ENCODE data around the gene TAF1B.

The TAF1B gene

GRCh38 chr2:9820020-9820973 lies 23.0 kb upstream of the TAF1B start:
- in situ Hi-C loops (cut with MboI; ENCODE audit: low pct_unique_long_range_greater_than_20kb, low sequenced_read_pairs, unreplicated experiment): no loop called here
- no peak for TF ChIP-seq CTCF (IDR thresholded peaks at IDR 0.05; ENCODE audit: extremely low read depth, insufficient read depth, missing control alignments)
- DNase-seq (ENCODE audit: low spot score): no peak

- TF ChIP-seq CTCF (IDR thresholded peaks at IDR 0.05; ENCODE audit: extremely low read depth, insufficient read depth, missing control alignments): no peak
- no peak for DNase-seq (ENCODE audit: low spot score)
These were observed 21.3 kb upstream of the TAF1B start for GRCh38 chr2:9821805-9822445.

GRCh38 chr2:9824441-9824840 lies 18.8 kb upstream of the TAF1B start:
- DNase-seq (ENCODE audit: low spot score): no peak
- no peak for TF ChIP-seq CTCF (IDR thresholded peaks at IDR 0.05; ENCODE audit: extremely low read depth, insufficient read depth, missing control alignments)
- in situ Hi-C loops (cut with MboI; ENCODE audit: low pct_unique_long_range_greater_than_20kb, low sequenced_read_pairs, unreplicated experiment): no loop called here

More at GRCh38 chr2:9821805-9822445, 21.3 kb upstream of the TAF1B start:
- in situ Hi-C loops (cut with MboI; ENCODE audit: low pct_unique_long_range_greater_than_20kb, low sequenced_read_pairs, unreplicated experiment): no loop called here

GRCh38 chr2:9824956-9825720 lies 18.1 kb upstream of the TAF1B start:
- in situ Hi-C loops (cut with MboI; ENCODE audit: low pct_unique_long_range_greater_than_20kb, low sequenced_read_pairs, unreplicated experiment): no loop called here
- DNase-seq (ENCODE audit: low spot score): no peak
- no peak for TF ChIP-seq CTCF (IDR thresholded peaks at IDR 0.05; ENCODE audit: extremely low read depth, insufficient read depth, missing control alignments)

- no peak for DNase-seq (ENCODE audit: low spot score)
- TF ChIP-seq CTCF (IDR thresholded peaks at IDR 0.05; ENCODE audit: extremely low read depth, insufficient read depth, missing control alignments): no peak
- in situ Hi-C loops (cut with MboI; ENCODE audit: low pct_unique_long_range_greater_than_20kb, low sequenced_read_pairs, unreplicated experiment): no loop called here
These were observed 17.1 kb upstream of the TAF1B start for GRCh38 chr2:9826208-9826607.

GRCh38 chr2:9830685-9831410 lies 12.4 kb upstream of the TAF1B start:
- DNase-seq (ENCODE audit: low spot score): no peak
- in situ Hi-C loops (cut with MboI; ENCODE audit: low pct_unique_long_range_greater_than_20kb, low sequenced_read_pairs, unreplicated experiment): no loop called here
- no peak for TF ChIP-seq CTCF (IDR thresholded peaks at IDR 0.05; ENCODE audit: extremely low read depth, insufficient read depth, missing control alignments)
